H9 (cell line): Measurements from ENCODE around the gene RERE. TPM values are rescaled to one million over a fixed set of nuclear protein-coding genes. Genes with fewer than 3 reads are reported as not detected.

Experiments used
- DNase-seq: peaks from one replicate; pipeline ENCODE4 v3.0.0-alpha.2; 2017
- H2AFZ ChIP-seq: one replicate; pipeline ENCODE4 v1.6.1; 2013; ENCODE audit warnings: mild to moderate bottlenecking, low read length, control low read depth, moderate library complexity
- H2AK5ac ChIP-seq: 2 replicates; pipeline ENCODE4 v1.6.1; 2013; ENCODE audit warnings: low read length, control low read depth, mixed read lengths; ENCODE audit not compliant: insufficient read length
- H2BK120ac ChIP-seq: one replicate; pipeline ENCODE4 v1.6.1; 2013; ENCODE audit warnings: low read depth, mild to moderate bottlenecking, low read length, control low read depth, inconsistent platforms; ENCODE audit not compliant: poor library complexity, severe bottlenecking
- H2BK12ac ChIP-seq: 2 replicates; pipeline ENCODE4 v1.6.1; 2013; ENCODE audit warnings: low read length, control low read depth, mixed read lengths, low read depth; ENCODE audit not compliant: insufficient read length
- H2BK15ac ChIP-seq: 2 replicates; pipeline ENCODE4 v1.6.1; 2013; ENCODE audit warnings: low read depth, low read length, control low read depth
- H2BK20ac ChIP-seq: one replicate; pipeline ENCODE4 v1.6.1; 2013; ENCODE audit warnings: low read depth, mild to moderate bottlenecking, low read length, control low read depth, inconsistent platforms; ENCODE audit not compliant: poor library complexity, severe bottlenecking
- H2BK5ac ChIP-seq: 2 replicates; pipeline ENCODE4 v1.6.1; 2013; ENCODE audit warnings: low read length, control low read depth, mixed read lengths; ENCODE audit not compliant: insufficient read length
- H3K14ac ChIP-seq: 2 replicates; pipeline ENCODE4 v1.6.1; 2013; ENCODE audit warnings: low read length, control low read depth; ENCODE audit not compliant: insufficient read depth
- H3K18ac ChIP-seq: 2 replicates; pipeline ENCODE4 v1.6.1; 2013; ENCODE audit warnings: low read depth, mild to moderate bottlenecking, mixed read lengths, low read length, control low read depth; ENCODE audit not compliant: insufficient read length
- H3K23ac ChIP-seq: 2 replicates; pipeline ENCODE4 v1.6.1; 2013; ENCODE audit warnings: low read length, control low read depth, mixed read lengths, low read depth; ENCODE audit not compliant: insufficient read length
- H3K23me2 ChIP-seq: 2 replicates; pipeline ENCODE4 v1.6.1; 2013; ENCODE audit warnings: low read depth, mild to moderate bottlenecking, mixed read lengths, low read length, control low read depth; ENCODE audit not compliant: insufficient read length, poor library complexity, severe bottlenecking
- H3K27ac ChIP-seq: 2 replicates; pipeline ENCODE4 v1.5.1; 2013; ENCODE audit warnings: low read length, control low read depth, mixed read lengths, low read depth; ENCODE audit not compliant: insufficient read length
- H3K27me3 ChIP-seq: 2 replicates; pipeline ENCODE4 v1.6.1; 2013; ENCODE audit warnings: low read length, control low read depth, inconsistent platforms; ENCODE audit not compliant: insufficient read depth
- H3K4ac ChIP-seq: 2 replicates; pipeline ENCODE4 v1.6.1; 2013; ENCODE audit warnings: low read depth, mild to moderate bottlenecking, control low read depth, inconsistent platforms, low read length, moderate library complexity
- H3K4me1 ChIP-seq: 2 replicates; pipeline ENCODE4 v1.6.1; 2013; ENCODE audit warnings: low read length, control low read depth, inconsistent platforms; ENCODE audit not compliant: insufficient read depth
- H3K4me2 ChIP-seq: 2 replicates; pipeline ENCODE4 v1.6.1; 2013; ENCODE audit warnings: low read length, control low read depth, mixed read lengths; ENCODE audit not compliant: insufficient read length, insufficient read depth
- H3K56ac ChIP-seq: 2 replicates; pipeline ENCODE4 v1.6.1; 2013; ENCODE audit warnings: low read depth, mild to moderate bottlenecking, mixed read lengths, low read length, control low read depth; ENCODE audit not compliant: insufficient read length
- H3K79me1 ChIP-seq: 2 replicates; pipeline ENCODE4 v1.6.1; 2013; ENCODE audit warnings: low read depth, mild to moderate bottlenecking, moderate library complexity, low read length, control low read depth, inconsistent platforms; ENCODE audit not compliant: insufficient read depth, poor library complexity, severe bottlenecking
- H3K79me2 ChIP-seq: 2 replicates; pipeline ENCODE4 v1.6.1; 2013; ENCODE audit warnings: low read length, control low read depth, inconsistent platforms; ENCODE audit not compliant: insufficient read depth
- H3K9ac ChIP-seq: 2 replicates; pipeline ENCODE4 v1.6.1; 2013; ENCODE audit warnings: low read length, control low read depth, mixed read lengths; ENCODE audit not compliant: insufficient read length; ENCODE audit errors: extremely low read depth
- H3K9me3 ChIP-seq: one replicate; pipeline ENCODE4 v1.6.1; 2013; ENCODE audit warnings: low read depth, low read length, inconsistent platforms; ENCODE audit not compliant: control insufficient read depth
- H3T11ph ChIP-seq: one replicate; pipeline ENCODE4 v1.6.1; 2013; ENCODE audit warnings: mild to moderate bottlenecking, low read length, control low read depth, inconsistent platforms
- H4K20me1 ChIP-seq: one replicate; pipeline ENCODE4 v1.6.1; 2013; ENCODE audit not compliant: control insufficient read depth, insufficient read length, insufficient read depth
- H4K5ac ChIP-seq: 2 replicates; pipeline ENCODE4 v1.6.1; 2013; ENCODE audit warnings: low read depth, mild to moderate bottlenecking, mixed read lengths, low read length, control low read depth; ENCODE audit not compliant: insufficient read length
- H4K8ac ChIP-seq: replicated peaks from 2 replicates; pipeline ENCODE4 v1.6.1; 2013; ENCODE audit warnings: low read length, control low read depth, mixed read lengths, low read depth; ENCODE audit not compliant: insufficient read length
- H4K91ac ChIP-seq: 2 replicates; pipeline ENCODE4 v1.6.1; 2013; ENCODE audit warnings: low read depth, mild to moderate bottlenecking, moderate library complexity, mixed read lengths, low read length, control low read depth; ENCODE audit not compliant: insufficient read length
- H3K27ac Mint-ChIP-seq, 3 experiments: 2 replicates in 2 of 3; 3 replicates in 1 of 3; pipeline ENCODE4 v1.8.0; 2020 to 2021; ENCODE audit warnings: mixed read lengths in 3 of 3, mild to moderate bottlenecking in 1 of 3, moderate library complexity in 1 of 3
- H3K27me3 Mint-ChIP-seq: 2 replicates; pipeline ENCODE4 v1.8.0; 2021; ENCODE audit warnings: low read depth, mild to moderate bottlenecking, moderate library complexity, mixed read lengths
- H3K36me3 Mint-ChIP-seq, 3 experiments: 2 replicates in 2 of 3; 3 replicates in 1 of 3; pipeline ENCODE4 v1.8.0; 2020 to 2021; ENCODE audit warnings: low read depth in 3 of 3, mixed read lengths in 3 of 3; ENCODE audit not compliant: insufficient read depth in 1 of 3
- H3K4me1 Mint-ChIP-seq, 2 experiments: 2 replicates each; pipeline ENCODE4 v1.8.0; 2020; ENCODE audit warnings: mixed read lengths in 2 of 2
- H3K4me3 Mint-ChIP-seq, 2 experiments: 2 replicates in 1 of 2; 3 replicates in 1 of 2; pipeline ENCODE4 v1.8.0; 2020 to 2021; ENCODE audit warnings: mild to moderate bottlenecking in 2 of 2, mixed read lengths in 2 of 2, moderate library complexity in 1 of 2
- H3K9me3 Mint-ChIP-seq, 2 experiments: 2 replicates in 1 of 2; 3 replicates in 1 of 2; pipeline ENCODE4 v1.8.0; 2020; ENCODE audit warnings: mild to moderate bottlenecking in 2 of 2, mixed read lengths in 2 of 2, moderate library complexity in 1 of 2
- WGBS: extraction: QIAGEN DNeasy Blood & Tissue Kit; methylation state at CpG from one replicate; pipeline ENCODE4 v1.1.7; 2013; ENCODE audit warnings: missing lambda C conversion rate, low lambda C conversion rate, mixed read lengths; ENCODE audit not compliant: insufficient read length; ENCODE audit errors: extremely low coverage; 5-methylcytosine and 5-hydroxymethylcytosine counted together
- total RNA-seq: library from RNA; stranded (reverse); gene quantifications from 2 replicates; pipeline ENCODE4 v1.2.1, GENCODE V29; 2021
- TF ChIP-seq, protein P1 (sequence below): fragments of 200-600 bp; sonication (generic); conservative IDR thresholded peaks from 3 replicates; pipeline ENCODE4 v1.8.0; 2021; ENCODE audit warnings: antibody characterized with exemption, mild to moderate bottlenecking

The RERE gene
- total RNA-seq, 1 experiment from 2014 or later = 103 TPM

DNA sequence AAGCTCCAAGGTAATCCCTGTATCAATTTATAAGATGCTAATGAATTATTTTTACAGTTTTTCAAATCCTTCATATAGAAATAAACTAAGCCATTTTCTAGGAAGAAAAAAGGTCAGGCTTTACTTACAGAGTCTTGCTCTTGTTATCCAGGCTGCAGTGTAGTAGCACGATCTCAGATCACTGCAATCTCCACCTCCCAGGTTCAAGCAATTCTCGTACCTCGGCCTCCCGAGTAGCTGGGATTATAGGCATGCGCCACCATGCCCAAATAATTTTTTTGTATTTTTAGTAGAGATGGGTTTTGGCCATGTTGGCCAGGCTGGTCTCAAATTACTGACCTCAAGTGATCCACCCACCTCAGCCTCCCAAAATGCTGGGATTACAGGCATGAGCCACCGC, 27.0 kb downstream of the RERE start:
- H2AFZ ChIP-seq = no peak overlapping the region
- TF ChIP-seq, protein P1, sequence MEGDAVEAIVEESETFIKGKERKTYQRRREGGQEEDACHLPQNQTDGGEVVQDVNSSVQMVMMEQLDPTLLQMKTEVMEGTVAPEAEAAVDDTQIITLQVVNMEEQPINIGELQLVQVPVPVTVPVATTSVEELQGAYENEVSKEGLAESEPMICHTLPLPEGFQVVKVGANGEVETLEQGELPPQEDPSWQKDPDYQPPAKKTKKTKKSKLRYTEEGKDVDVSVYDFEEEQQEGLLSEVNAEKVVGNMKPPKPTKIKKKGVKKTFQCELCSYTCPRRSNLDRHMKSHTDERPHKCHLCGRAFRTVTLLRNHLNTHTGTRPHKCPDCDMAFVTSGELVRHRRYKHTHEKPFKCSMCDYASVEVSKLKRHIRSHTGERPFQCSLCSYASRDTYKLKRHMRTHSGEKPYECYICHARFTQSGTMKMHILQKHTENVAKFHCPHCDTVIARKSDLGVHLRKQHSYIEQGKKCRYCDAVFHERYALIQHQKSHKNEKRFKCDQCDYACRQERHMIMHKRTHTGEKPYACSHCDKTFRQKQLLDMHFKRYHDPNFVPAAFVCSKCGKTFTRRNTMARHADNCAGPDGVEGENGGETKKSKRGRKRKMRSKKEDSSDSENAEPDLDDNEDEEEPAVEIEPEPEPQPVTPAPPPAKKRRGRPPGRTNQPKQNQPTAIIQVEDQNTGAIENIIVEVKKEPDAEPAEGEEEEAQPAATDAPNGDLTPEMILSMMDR = no peak
- no peaks in the 10 kb centered on the region for H3K9me3 Mint-ChIP-seq
- no peak overlapping the region for H2BK15ac ChIP-seq
- no peak overlapping the region for H2BK20ac ChIP-seq
- peaks cover 2% of the 10 kb centered on the region; the same call in 1 of the 2 replicates for H3K79me2 ChIP-seq
- no peaks in the 10 kb centered on the region for H3K27me3 ChIP-seq
- DNase-seq = no peak
- no peaks in the 10 kb centered on the region for H4K20me1 ChIP-seq
- H3K4me1 ChIP-seq = peaks cover 12% of the 10 kb centered on the region; the same call in 1 of the 2 replicates
- no peaks in the 10 kb centered on the region for H3K79me1 ChIP-seq
- no peak overlapping the region for H3K14ac ChIP-seq
- H3K27ac ChIP-seq = no peak overlapping the region
- H4K8ac ChIP-seq = no peak overlapping the region
- H2AK5ac ChIP-seq = no peak overlapping the region
- H4K91ac ChIP-seq = no peak overlapping the region
- H3K4me3 Mint-ChIP-seq = no peak overlapping the region
- H3K36me3 Mint-ChIP-seq = peaks cover 0 to 5% (median 0%) of the 10 kb centered on the region in 3 experiments; a peak in 1 of 7 replicates
- H2BK12ac ChIP-seq = no peak overlapping the region
- H3K4me2 ChIP-seq = no peak overlapping the region
- no peak overlapping the region for H3K18ac ChIP-seq
- no peaks in the 10 kb centered on the region for H3K9me3 ChIP-seq
- no peak overlapping the region for H2BK5ac ChIP-seq
- peaks cover 52 to 60% of the 10 kb centered on the region in 2 experiments for H3K4me1 Mint-ChIP-seq
- no CpG with 5 or more reads among the region's 6 CpGs for WGBS
- no peak overlapping the region for H3K9ac ChIP-seq
- no peak overlapping the region for H3T11ph ChIP-seq
- no peak overlapping the region for H4K5ac ChIP-seq
- no peak overlapping the region for H3K4ac ChIP-seq
- no peaks in the 10 kb centered on the region for H3K23me2 ChIP-seq
- H3K56ac ChIP-seq = no peak overlapping the region
- no peak overlapping the region for H3K23ac ChIP-seq
- H3K27ac Mint-ChIP-seq = peak overlapping the region in 1 of 3 experiments; percentile 15; a peak in 2 of 7 replicates
- no peak overlapping the region for H2BK120ac ChIP-seq
- no peaks in the 10 kb centered on the region for H3K27me3 Mint-ChIP-seq
